ENCODE data around the gene SNTG2.

Gene SNTG2

DNA sequence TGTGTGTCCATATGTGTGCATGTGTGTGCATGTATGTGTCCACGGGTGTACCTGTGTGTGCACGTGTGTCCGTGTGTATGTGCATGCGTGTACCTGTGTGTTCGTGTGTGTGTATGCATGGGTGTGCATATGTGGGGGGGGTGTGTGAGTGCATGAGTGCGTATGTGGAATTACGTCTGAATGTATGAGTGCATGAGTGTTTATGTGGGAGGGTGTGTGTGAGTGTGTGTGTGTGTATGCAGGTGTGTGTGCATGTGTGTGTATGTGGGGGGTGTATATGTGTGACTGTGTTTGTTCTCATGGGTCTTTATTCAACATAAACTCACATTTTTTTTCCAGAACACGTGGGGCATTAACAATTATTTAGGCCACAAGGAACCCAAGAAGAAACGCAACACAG is 208.4 kb downstream of the SNTG2 start:
- Mint-ChIP-seq H3K27ac (no peak overlapping the region), H3K4me1 (peaks cover 19% of the 10 kb centered on the region), H3K27me3 (no peaks in the 10 kb centered on the region), H3K4me3 (no peak overlapping the region), H3K9me3 (peaks cover 13 to 17% of the 10 kb centered on the region in 2 donors)
- DNase-seq (no peak), ATAC-seq (no peak)

DNA sequence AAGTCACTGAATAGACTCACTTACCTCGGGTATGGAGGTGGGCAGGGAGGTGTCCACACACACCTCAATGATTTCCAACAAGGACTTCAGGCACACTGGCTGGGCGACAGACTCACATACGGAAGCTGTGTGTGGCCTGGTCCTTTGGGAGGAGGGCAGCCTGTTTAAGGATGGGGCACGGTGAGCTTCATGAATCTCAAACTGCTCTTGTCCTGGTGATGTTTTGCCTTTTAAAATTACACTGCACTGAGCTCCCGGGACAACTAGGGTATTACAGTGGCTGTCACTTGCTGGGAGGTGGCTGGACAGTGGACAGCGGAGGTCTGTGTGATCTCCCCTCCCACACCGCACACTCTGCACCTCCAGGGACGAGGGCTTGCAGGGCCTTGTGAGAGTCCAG is 211.6 kb downstream of the SNTG2 start:
- Mint-ChIP-seq H3K4me3 (no peak overlapping the region), H3K9me3 (peaks cover 31 to 35% of the 10 kb centered on the region in 2 donors), H3K4me1 (peaks cover 38% of the 10 kb centered on the region), H3K27me3 (no peaks in the 10 kb centered on the region), H3K27ac (peak overlapping the region in 1 of 2 donors; percentile 98)
- no peak for ATAC-seq
- DNase-seq = no peak

DNA sequence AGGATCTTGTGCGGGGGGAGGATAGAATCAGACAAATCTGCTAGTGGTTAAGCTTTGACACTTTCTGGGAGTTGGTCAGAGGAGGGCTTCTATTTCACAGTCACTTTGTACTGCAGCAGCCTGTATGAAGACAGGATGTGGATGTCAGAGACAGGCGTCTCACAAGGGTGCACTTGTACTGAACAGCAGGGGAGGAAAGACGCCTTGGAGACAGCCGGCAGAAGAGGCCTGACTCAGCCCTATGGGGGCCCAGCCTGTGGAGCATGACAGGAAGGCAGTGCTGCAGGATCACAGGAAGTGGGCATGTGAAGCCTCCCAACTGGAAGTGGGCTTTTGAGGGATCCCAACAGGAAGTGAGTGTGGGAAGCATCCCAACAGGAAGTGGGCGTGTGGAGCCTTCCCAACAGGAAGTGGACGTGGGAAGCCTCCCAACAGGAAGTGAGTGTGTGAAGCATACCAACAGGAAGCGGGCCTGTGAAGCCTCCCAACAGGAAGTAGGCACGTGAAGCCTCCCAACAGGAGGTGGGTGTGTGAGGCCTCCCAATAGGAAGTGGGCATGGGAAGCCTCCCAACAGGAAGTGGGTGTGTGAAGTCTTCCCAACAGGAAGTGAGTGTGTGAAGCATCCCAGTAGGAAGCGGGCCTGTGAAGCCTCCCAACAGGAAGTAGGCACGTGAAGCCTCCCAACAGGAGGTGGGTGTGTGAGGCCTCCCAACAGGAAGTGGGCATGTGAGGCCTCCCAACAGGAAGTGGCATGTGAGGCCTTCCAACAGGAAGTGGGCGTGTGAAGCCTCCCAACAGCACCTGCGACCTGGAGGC is 212.3 kb downstream of the SNTG2 start:
- ATAC-seq (peak; percentile 93), DNase-seq (peak; percentile 5 to 35)
- Mint-ChIP-seq H3K27ac (peak overlapping the region; percentile 97 to 98), H3K4me1 (peaks cover 38% of the 10 kb centered on the region), H3K9me3 (peaks cover 31 to 35% of the 10 kb centered on the region in 2 donors), H3K27me3 (no peaks in the 10 kb centered on the region), H3K4me3 (peak overlapping the region; percentile 64 to 79)

DNA sequence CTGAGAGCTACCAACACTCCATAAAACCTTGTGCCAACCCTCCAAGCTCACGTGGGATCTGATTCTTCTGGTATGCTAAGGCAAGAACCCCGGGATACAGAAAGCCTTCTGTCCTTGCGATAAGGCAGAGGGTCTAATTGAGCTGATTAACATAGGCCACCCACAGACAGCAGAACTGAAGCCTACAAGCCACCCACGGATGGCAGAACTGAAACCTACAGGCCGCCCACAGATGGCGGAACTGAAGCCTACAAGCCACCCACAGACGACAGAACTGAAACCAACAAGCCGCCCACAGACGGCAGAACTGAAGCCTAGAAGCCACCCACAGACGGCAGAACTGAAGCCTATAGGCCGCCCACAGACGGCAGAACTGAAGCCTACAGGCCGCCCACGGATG is 216.3 kb downstream of the SNTG2 start:
- Mint-ChIP-seq H3K27me3 (no peaks in the 10 kb centered on the region), H3K27ac (no peak overlapping the region), H3K4me1 (peaks cover 44% of the 10 kb centered on the region), H3K9me3 (peaks cover 31 to 35% of the 10 kb centered on the region in 2 donors), H3K4me3 (no peak overlapping the region)
- peak in 1 of 2 donors; percentile 19 for DNase-seq
- no peak for ATAC-seq

DNA sequence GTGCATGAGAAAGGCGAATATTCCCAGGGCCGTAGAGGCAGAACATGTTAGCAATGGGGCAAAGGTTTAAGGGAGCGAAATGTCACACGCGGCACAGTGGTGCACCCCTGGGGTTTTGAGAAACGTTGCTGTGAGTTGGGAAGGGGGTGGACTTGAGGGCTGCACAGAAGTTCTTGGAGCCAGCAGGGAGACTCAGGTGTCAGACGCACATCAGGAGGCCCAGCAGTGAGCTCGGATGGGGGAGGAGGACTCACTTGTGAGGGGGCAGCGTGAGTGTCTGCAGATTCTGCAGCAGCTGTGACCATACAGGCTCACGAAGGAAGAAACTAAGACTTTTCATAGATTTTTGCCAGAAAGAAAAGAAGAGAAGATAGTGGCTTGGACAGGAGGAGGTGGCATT is 218.2 kb downstream of the SNTG2 start:
- ATAC-seq = no peak

DNA sequence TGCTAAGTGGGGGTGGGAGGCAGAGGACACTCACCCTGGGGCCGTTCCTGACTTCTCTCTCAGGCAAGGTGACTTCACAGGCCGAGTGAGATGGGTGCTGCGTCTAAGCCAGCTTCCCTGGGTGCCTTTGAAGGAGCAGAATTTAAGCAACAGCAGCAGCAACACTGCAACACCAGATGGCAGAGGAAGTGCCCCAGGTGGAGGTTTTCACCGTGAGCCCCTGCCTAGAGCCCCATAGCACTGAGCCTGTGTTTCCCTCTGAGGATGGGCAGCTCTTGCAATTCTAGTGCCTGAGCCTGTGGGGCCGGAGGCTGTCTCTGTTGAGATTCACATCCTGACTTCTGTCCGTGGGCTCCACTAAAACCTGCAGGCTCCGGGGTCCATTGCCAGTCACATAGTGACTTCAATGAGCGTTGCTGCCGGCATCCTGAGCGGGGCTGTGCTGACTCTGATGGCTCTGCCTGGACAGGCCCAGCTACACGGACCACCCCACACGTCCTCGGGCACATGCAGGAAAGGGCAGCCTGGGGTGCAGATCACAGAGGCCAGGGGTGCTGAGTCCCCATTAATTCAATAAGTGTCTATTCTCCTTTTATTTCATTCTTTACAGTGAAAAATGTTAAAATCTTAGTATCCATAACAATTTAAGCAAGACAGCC is 218.8 kb downstream of the SNTG2 start:
- Mint-ChIP-seq H3K27me3 (no peaks in the 10 kb centered on the region), H3K4me1 (peaks cover 21% of the 10 kb centered on the region), H3K9me3 (peaks cover 15 to 16% of the 10 kb centered on the region in 2 donors), H3K27ac (peak overlapping the region in 1 of 2 donors; percentile 27), H3K4me3 (no peak overlapping the region)
- no peak for ATAC-seq
- DNase-seq = no peak

More for the DNA sequence above, 218.2 kb downstream of the SNTG2 start:
- Mint-ChIP-seq H3K4me1 (peaks cover 27% of the 10 kb centered on the region), H3K27me3 (no peaks in the 10 kb centered on the region), H3K9me3 (peaks cover 20% of the 10 kb centered on the region in 2 donors), H3K27ac (no peak overlapping the region), H3K4me3 (no peak overlapping the region)
- DNase-seq = no peak

DNA sequence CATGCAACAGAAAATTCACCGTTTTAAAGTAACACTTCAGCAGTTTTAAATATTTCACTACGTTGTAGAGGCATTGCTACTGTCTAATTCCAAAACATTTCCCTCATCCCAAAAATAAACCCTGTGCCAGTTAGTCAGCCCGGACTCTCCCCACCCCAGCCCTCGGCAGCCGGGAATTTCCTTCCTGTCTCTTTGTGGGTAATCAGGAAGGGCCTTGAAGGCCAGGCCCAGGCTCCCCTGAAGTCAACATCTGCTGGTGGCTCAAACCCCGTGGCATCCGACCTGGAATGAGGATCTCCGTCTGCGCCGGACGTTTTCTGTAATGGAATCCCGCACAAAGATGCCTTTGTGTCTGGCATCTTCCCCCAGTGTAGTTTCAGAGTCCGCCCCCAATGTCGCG is 219.6 kb downstream of the SNTG2 start:
- Mint-ChIP-seq H3K27me3 (no peaks in the 10 kb centered on the region), H3K4me1 (peaks cover 24% of the 10 kb centered on the region), H3K9me3 (peaks cover 7 to 10% of the 10 kb centered on the region in 2 donors), H3K27ac (no peak overlapping the region), H3K4me3 (no peak overlapping the region)
- ATAC-seq (no peak), DNase-seq (no peak)

DNA sequence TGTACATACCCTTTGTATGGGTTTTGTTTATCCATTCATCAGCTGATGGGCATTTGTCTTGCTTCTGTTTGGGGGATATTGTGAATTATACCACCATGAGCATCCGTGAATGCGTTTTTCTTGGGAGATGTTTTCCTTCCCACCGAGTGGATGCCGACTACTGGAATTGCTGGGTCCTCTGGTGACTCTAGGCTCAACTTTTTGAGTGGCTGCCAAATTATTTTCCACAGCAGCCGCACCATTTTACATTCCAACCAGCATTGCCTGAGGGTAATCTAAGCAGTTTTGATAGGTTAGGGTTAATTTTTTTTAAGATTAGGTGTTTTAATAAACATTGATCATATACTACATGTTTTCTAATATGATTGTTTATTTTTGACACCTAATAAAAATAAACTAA is 220.1 kb downstream of the SNTG2 start:
- H3K27me3 Mint-ChIP-seq = no peaks in the 10 kb centered on the region
- H3K27ac Mint-ChIP-seq = no peak overlapping the region
- peaks cover 24% of the 10 kb centered on the region for H3K4me1 Mint-ChIP-seq
- no peak overlapping the region for H3K4me3 Mint-ChIP-seq
- peaks cover 6 to 10% of the 10 kb centered on the region in 2 donors for H3K9me3 Mint-ChIP-seq
- ATAC-seq (no peak), DNase-seq (no peak)

DNA sequence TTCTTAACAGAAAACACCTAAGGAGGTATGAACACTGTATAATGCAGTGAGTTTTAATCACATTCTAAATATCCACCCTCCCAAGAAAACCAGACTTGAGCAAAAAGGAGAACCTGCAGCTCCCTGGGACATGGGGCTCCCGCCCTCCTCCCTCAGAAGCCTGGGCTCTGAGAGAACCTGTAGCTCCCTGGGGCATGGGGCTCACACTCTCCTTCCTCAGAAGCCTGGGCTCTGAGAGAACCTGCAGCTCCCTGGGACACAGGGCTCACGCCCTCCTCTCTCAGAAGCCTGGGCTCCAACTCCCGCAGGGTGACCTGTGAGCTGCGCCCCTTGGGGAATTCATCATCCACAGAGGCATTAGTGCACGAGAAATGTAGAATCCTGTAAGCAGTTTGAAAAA is 222.9 kb downstream of the SNTG2 start:
- H3K4me3 Mint-ChIP-seq = no peak overlapping the region
- no peaks in the 10 kb centered on the region for H3K9me3 Mint-ChIP-seq
- H3K27me3 Mint-ChIP-seq = no peaks in the 10 kb centered on the region
- no peak overlapping the region for H3K27ac Mint-ChIP-seq
- H3K4me1 Mint-ChIP-seq = peaks cover 14% of the 10 kb centered on the region
- no peak for ATAC-seq
- no peak for DNase-seq

DNA sequence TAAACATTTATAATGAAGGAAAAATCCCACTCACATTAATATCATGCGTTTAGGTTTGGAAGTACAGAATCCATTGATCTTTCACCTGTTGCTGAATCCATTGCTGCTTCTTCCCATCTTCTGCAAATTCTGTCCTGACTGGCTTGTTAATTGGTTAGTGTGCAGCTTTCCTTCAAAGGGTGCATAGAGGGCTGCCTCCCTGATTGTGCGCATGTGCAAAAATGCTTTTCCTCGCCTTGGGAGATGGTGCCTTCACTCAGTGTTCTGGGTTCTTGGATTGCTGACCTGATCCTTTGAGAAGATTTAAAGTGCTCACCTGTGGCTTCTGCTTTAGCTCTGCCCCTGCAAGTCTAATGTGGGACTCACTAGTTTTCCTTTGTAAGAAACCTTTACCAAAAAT is 231.2 kb downstream of the SNTG2 start:
- Mint-ChIP-seq H3K4me3 (no peak overlapping the region), H3K4me1 (no peaks in the 10 kb centered on the region), H3K27me3 (no peaks in the 10 kb centered on the region), H3K27ac (no peak overlapping the region), H3K9me3 (peaks cover 9 to 29% of the 10 kb centered on the region in 2 donors)
- DNase-seq (no peak), ATAC-seq (no peak)

DNA sequence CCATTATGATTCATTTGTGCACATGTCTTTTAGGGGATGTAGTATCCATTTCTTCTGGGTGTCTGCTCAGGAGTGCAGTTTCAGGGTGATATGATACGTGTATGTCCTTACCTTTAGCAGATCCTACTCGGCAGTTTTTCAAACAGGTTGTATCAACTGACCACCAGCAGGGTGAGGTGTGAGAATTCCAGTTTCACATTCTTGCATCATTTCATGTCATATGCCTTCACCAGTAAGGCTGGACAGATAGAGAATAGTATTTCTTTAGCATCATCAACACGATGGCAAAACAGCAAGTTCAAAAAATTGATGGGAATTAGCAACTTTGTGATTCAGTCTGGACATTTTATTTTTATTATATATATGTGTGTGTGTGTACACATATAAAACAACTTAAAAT is 232.7 kb downstream of the SNTG2 start:
- no peak for DNase-seq

DNA sequence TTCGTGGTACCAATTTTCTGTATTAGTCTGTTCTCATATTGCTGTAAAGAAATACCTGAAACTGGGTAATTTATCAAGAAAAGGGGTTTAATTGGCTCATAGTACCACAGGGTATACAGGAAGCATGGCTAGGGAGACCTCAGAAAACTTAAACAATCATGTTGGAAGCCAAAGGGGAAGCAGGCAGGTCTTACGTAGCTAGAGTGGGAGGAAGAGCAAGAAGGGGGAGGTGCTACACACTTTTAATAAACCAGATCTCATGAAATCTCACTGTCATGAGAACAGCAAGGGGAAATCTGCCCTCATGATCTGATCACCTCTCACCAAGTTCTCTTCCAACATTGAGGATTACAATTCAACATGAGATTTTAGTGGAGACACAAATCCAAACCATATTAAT is 235.8 kb downstream of the SNTG2 start:
- DNase-seq (no peak), ATAC-seq (no peak)
- Mint-ChIP-seq H3K4me1 (no peaks in the 10 kb centered on the region), H3K27me3 (no peaks in the 10 kb centered on the region), H3K27ac (no peak overlapping the region), H3K4me3 (no peak overlapping the region), H3K9me3 (peaks cover 9 to 29% of the 10 kb centered on the region in 2 donors)

More for the DNA sequence above, 232.7 kb downstream of the SNTG2 start:
- Mint-ChIP-seq H3K4me3 (no peak overlapping the region), H3K4me1 (no peaks in the 10 kb centered on the region), H3K27ac (no peak overlapping the region), H3K27me3 (no peaks in the 10 kb centered on the region), H3K9me3 (peaks cover 9 to 29% of the 10 kb centered on the region in 2 donors)
- ATAC-seq = no peak

DNA sequence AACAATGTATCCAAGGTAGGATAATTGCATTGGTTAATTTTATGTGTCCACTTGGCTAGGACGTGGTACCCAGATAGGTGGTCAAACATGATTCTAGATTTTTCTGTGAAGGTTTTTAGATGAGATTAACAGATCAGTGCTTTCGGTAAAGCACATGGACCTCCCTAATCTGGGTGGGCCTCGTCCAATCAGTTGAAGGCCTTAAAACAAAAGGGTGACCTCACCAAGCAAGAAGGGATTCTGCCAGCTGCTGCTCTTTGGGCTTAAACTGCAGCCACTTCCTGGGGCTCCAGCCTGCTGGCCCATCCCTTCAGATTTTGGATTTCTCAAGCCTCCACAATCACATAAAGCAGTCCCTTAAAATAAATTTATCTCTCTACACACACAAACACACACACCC is 236.5 kb downstream of the SNTG2 start:
- Mint-ChIP-seq H3K27me3 (no peaks in the 10 kb centered on the region), H3K4me1 (no peaks in the 10 kb centered on the region), H3K9me3 (peaks cover 9 to 29% of the 10 kb centered on the region in 2 donors), H3K27ac (no peak overlapping the region), H3K4me3 (no peak overlapping the region)
- ATAC-seq = no peak
- DNase-seq = no peak

DNA sequence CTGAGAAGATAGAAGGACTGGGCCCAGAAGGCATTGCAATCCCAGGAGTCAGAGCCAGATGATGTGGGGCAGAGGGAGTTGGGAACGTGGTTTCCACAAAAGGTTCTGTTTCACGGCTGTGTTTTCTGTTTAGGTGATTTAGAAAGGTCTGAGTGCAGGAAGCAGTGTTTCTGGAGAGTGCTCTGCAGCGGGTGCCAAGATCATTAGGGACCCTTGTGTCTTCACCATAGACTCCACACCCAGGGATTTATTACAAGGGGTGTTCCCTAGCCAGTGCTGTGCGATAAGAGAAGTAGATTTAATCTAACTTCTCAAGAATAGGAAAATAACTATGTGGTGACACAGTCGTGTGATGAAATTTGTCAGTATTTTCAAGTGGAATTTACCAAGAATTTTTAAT is 241.5 kb downstream of the SNTG2 start:
- ATAC-seq = no peak
- DNase-seq = no peak
- H3K9me3 Mint-ChIP-seq = peaks cover 14% of the 10 kb centered on the region in 2 donors
- H3K27me3 Mint-ChIP-seq = no peaks in the 10 kb centered on the region
- H3K27ac Mint-ChIP-seq = no peak overlapping the region
- no peak overlapping the region for H3K4me3 Mint-ChIP-seq
- no peaks in the 10 kb centered on the region for H3K4me1 Mint-ChIP-seq

DNA sequence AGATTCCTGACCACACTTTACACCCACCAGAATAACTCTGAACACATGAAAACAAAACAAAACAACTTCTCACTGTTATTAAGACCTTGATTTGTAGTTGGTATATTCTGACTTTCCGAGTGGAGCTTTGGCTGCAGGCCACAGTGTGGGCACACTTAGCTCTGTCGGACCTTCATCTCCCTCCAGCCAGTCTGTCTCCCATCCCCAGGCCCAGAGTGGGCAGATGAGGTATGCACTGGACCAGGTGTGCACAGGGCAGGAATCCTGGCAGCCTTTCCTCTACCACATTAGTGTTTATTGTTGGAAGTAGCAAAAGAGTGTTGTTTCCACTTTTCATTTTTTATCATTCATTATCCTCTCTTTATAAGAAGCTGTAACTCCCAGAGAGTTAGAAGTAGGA is 243.2 kb downstream of the SNTG2 start:
- no peak for ATAC-seq
- no peak overlapping the region for H3K4me3 Mint-ChIP-seq
- H3K9me3 Mint-ChIP-seq = peaks cover 14% of the 10 kb centered on the region in 2 donors
- H3K27me3 Mint-ChIP-seq = no peaks in the 10 kb centered on the region
- no peaks in the 10 kb centered on the region for H3K4me1 Mint-ChIP-seq
- H3K27ac Mint-ChIP-seq = no peak overlapping the region
- no peak for DNase-seq

DNA sequence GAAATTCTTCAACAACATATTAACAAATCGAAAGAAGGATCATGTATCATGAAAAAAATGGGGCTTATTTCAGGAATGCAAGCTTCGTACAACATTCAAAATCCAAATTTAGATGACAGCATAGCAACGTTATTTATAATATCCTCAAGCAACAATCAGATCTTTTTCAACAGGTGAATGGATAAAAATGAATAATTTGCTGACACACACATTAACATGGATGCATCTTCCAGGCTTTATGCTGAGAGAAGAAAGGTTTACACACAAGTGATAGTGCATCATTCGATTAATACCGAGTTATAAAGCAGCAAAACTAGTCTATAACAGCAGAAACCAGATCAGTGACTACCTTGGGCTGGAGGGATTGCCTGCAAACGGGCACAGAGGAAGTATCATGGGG is 253.1 kb downstream of the SNTG2 start:
- no peaks in the 10 kb centered on the region for H3K4me1 Mint-ChIP-seq
- DNase-seq = no peak
- no peak overlapping the region for H3K27ac Mint-ChIP-seq
- H3K27me3 Mint-ChIP-seq = no peaks in the 10 kb centered on the region
- no peak for ATAC-seq
- H3K9me3 Mint-ChIP-seq = peaks cover 16 to 20% of the 10 kb centered on the region in 2 donors
- no peak overlapping the region for H3K4me3 Mint-ChIP-seq
